ENCODE results near the gene MTHFR.

MTHFR gene

DNA sequence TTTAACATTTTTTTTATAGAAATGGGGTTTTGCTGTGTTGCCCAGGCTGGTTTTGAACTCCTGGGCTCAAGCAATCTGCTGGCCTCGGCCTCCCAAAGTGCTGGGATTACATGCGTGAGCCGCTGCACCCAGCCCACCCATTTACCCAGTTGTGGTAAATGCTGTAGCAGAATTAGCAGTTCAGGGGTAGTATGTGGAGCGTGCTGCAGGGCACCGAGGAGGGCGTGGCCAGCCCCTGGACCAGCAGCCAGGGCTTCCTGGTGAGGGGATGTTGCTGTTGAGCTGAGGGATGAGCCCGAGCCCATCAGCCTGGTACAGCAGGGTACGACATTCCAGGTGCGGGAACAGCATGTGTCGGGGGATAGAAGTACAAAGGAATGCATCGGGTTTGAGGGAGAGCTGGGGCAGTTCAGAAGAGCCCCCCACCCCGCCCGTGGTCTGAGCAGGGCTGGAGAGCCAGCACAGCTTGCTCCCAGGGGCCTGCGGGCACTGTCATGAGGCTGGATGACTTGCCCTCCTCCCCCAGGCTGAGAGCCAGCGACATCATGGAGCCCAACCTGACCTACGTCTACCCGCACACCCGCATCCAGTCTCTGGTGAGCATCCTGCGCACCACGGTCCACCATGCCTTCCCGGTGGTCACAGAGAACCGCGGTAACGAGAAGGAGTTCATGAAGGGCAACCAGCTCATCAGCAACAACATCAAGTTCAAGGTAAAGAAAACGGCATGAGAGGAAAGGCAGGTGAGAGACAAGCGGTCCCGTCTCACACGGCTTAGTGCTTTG lies 29.9 kb upstream of the MTHFR start:
- DNase-seq (ENCODE audit: extremely low read depth, insufficient read length): no peak
- H3K27me3 ChIP-seq (replicated peaks; ENCODE audit: control insufficient read depth, insufficient read depth, low read length): no peaks in the 10 kb centered on the region
- TF ChIP-seq, protein P1, sequence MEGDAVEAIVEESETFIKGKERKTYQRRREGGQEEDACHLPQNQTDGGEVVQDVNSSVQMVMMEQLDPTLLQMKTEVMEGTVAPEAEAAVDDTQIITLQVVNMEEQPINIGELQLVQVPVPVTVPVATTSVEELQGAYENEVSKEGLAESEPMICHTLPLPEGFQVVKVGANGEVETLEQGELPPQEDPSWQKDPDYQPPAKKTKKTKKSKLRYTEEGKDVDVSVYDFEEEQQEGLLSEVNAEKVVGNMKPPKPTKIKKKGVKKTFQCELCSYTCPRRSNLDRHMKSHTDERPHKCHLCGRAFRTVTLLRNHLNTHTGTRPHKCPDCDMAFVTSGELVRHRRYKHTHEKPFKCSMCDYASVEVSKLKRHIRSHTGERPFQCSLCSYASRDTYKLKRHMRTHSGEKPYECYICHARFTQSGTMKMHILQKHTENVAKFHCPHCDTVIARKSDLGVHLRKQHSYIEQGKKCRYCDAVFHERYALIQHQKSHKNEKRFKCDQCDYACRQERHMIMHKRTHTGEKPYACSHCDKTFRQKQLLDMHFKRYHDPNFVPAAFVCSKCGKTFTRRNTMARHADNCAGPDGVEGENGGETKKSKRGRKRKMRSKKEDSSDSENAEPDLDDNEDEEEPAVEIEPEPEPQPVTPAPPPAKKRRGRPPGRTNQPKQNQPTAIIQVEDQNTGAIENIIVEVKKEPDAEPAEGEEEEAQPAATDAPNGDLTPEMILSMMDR (IDR thresholded peaks at IDR 0.05; ENCODE audit: insufficient read depth, low read length, poor library complexity, severe bottlenecking): no peak
- no peak overlapping the region for H3K4me3 ChIP-seq (replicated peaks; ENCODE audit: low read depth, low read length)
- H3K36me3 ChIP-seq (ENCODE audit: control insufficient read depth, insufficient read depth, low read length): peaks cover 53% of the 10 kb centered on the region

DNA sequence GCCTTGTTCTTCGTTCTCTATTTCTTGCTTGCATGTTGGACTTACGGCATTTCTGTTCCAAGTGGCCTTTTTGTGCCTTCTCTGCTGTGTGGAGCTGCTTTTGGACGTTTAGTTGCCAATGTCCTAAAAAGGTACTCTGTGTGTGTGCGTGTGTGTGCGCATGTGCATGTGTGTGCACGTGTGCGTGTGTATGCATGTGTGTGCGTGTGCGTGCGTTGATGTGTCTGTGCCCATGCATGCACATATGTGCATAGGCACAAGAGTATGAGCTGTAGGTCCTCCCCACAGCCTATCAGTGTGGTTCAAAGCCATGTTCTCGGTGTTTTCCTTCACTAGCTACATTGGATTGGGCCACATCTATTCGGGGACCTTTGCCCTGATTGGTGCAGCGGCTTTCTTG lies 28.1 kb upstream of the MTHFR start:
- peaks cover 50% of the 10 kb centered on the region for H3K36me3 ChIP-seq (ENCODE audit: control insufficient read depth, insufficient read depth, low read length)
- no peaks in the 10 kb centered on the region for H3K27me3 ChIP-seq (replicated peaks; ENCODE audit: control insufficient read depth, insufficient read depth, low read length)
- TF ChIP-seq, protein P1 (IDR thresholded peaks at IDR 0.05; ENCODE audit: insufficient read depth, low read length, poor library complexity, severe bottlenecking): no peak
- DNase-seq (ENCODE audit: extremely low read depth, insufficient read length): no peak
- no peak overlapping the region for H3K4me3 ChIP-seq (replicated peaks; ENCODE audit: low read depth, low read length)

DNA sequence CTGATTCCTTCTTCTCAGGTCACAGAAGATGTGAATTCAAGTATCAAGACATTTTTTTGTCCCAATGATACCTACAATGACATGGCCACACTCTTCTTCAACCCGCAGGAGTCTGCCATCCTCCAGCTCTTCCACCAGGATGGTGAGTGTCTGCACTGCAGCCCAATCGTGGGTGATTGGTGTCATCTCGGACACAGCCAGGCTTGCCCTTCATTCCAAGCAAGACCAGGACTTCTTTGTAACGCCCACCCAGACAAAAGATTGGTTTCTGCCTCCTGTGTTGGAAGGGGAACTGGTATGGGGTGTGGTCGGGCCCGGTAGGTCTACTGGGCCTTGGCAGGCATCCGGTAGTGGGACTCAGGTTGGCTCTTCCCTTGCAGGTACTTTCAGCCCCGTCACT lies 27.7 kb upstream of the MTHFR start:
- TF ChIP-seq, protein P1 (IDR thresholded peaks at IDR 0.05; ENCODE audit: insufficient read depth, low read length, poor library complexity, severe bottlenecking): no peak
- H3K4me3 ChIP-seq (replicated peaks; ENCODE audit: low read depth, low read length): no peak overlapping the region
- H3K36me3 ChIP-seq (ENCODE audit: control insufficient read depth, insufficient read depth, low read length): peaks cover 51% of the 10 kb centered on the region
- no peak for DNase-seq (ENCODE audit: extremely low read depth, insufficient read length)
- no peaks in the 10 kb centered on the region for H3K27me3 ChIP-seq (replicated peaks; ENCODE audit: control insufficient read depth, insufficient read depth, low read length)

DNA sequence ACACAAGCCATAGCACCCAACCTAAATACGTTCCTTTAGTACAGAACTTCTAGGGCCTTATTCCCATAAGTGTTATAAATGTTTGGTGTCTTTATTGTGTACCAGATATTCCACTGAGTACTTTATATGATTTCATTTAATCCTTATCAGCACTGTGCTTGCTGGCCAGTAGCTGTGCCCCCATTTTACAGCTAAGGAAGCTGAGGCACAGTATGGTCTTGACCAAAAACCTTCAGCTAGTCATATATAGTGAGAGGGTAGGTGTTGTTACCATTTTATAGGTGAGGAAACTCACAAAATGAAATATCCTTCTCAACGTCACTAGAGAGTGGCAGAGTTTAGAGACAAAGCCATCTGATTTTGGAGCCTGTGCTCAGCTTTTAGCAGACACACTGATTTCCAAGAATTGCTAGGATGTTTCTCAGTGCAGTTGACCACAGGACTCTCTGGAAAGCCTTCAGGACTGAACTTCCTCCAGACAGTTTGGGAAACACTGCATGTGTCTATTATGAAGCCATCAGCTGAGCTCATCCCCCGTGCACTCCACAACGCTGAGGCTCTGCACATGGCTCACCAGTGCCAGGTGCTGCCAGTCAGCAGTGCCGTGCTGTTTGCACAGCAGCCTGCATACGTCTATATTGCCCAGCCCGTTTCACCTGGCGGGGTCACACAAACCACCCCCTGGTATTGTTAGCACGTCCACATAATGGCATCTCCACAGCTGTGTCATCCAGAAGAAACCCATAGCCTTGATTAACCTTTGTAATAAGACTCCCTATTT lies 26.4 kb upstream of the MTHFR start:
- no peak for DNase-seq (ENCODE audit: extremely low read depth, insufficient read length)
- TF ChIP-seq, protein P1 (IDR thresholded peaks at IDR 0.05; ENCODE audit: insufficient read depth, low read length, poor library complexity, severe bottlenecking): no peak
- H3K36me3 ChIP-seq (ENCODE audit: control insufficient read depth, insufficient read depth, low read length): peaks cover 46% of the 10 kb centered on the region

DNA sequence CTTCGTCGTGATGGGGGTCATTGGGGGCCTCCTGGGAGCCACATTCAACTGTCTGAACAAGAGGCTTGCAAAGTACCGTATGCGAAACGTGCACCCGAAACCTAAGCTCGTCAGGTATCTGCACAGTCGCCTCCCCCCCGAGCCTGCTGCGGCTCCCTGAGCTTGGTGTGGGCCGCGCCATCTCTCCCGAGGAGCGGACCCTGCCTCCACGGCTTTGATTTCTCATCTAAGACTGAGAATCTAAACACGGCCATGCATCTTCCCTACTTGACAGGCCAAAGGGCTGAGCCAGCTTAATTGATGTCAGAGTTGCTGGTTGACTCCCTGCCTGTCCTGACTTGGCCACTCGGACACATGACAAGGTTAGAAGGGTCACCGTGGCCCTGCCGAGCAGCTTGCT lies 22.7 kb upstream of the MTHFR start:
- H3K27me3 ChIP-seq (replicated peaks; ENCODE audit: control insufficient read depth, insufficient read depth, low read length): no peaks in the 10 kb centered on the region
- TF ChIP-seq, protein P1 (IDR thresholded peaks at IDR 0.05; ENCODE audit: insufficient read depth, low read length, poor library complexity, severe bottlenecking): no peak
- no peak overlapping the region for H3K4me3 ChIP-seq (replicated peaks; ENCODE audit: low read depth, low read length)
- DNase-seq (ENCODE audit: extremely low read depth, insufficient read length): no peak
- peaks cover 44% of the 10 kb centered on the region for H3K36me3 ChIP-seq (ENCODE audit: control insufficient read depth, insufficient read depth, low read length)

More for the DNA sequence above, 26.4 kb upstream of the MTHFR start:
- Histone ChIP-seq H3K4me3 (replicated peaks; ENCODE audit: low read depth, low read length) (no peak overlapping the region), H3K27me3 (replicated peaks; ENCODE audit: control insufficient read depth, insufficient read depth, low read length) (no peaks in the 10 kb centered on the region)

Measured in GM06990 (cell line).